Progenitor cell of endocrine pancreas (in vitro differentiated cells): ENCODE measurements around the gene SRF. TPM values are rescaled to one million over a fixed set of nuclear protein-coding genes. Genes with fewer than 3 reads are reported as not detected.
A peak's percentile ranks its signal among the peaks of the same experiment; 100 is the strongest.

ENCODE experiments used
- DNase-seq: peaks from one replicate; pipeline ENCODE4 v3.0.0; 2021; ENCODE audit warnings: low spot score; ENCODE audit not compliant: unreplicated experiment
- H3K27ac Mint-ChIP-seq: 2 replicates; pipeline ENCODE4 v1.8.0; 2021; ENCODE audit warnings: mild to moderate bottlenecking, moderate library complexity, mixed read lengths
- H3K27me3 Mint-ChIP-seq: 2 replicates; pipeline ENCODE4 v1.8.0; 2021; ENCODE audit warnings: mixed read lengths
- H3K36me3 Mint-ChIP-seq: 2 replicates; pipeline ENCODE4 v1.8.0; 2022; ENCODE audit warnings: mixed read lengths; ENCODE audit not compliant: insufficient read depth
- H3K4me1 Mint-ChIP-seq: 2 replicates; pipeline ENCODE4 v1.8.0; 2021; ENCODE audit warnings: low read depth, mixed read lengths
- H3K4me3 Mint-ChIP-seq: 2 replicates; pipeline ENCODE4 v1.8.0; 2021; ENCODE audit warnings: low read depth, mild to moderate bottlenecking, moderate library complexity, mixed read lengths
- H3K9me3 Mint-ChIP-seq: 2 replicates; pipeline ENCODE4 v1.8.0; 2021; ENCODE audit warnings: low read depth, mixed read lengths
- total RNA-seq: library from RNA; stranded (reverse); gene quantifications from 2 replicates; pipeline ENCODE4 v1.2.1, GENCODE V29; 2021
- TF ChIP-seq, protein P1 (sequence below): fragments of 200-600 bp; sonication (generic); IDR thresholded peaks from one replicate; pipeline ENCODE4 v1.5.0; 2021; ENCODE audit warnings: antibody characterized with exemption, mild to moderate bottlenecking; ENCODE audit not compliant: unreplicated experiment

SRF gene
- total RNA-seq, 1 donor from 2014 or later = 30.3 TPM

DNA sequence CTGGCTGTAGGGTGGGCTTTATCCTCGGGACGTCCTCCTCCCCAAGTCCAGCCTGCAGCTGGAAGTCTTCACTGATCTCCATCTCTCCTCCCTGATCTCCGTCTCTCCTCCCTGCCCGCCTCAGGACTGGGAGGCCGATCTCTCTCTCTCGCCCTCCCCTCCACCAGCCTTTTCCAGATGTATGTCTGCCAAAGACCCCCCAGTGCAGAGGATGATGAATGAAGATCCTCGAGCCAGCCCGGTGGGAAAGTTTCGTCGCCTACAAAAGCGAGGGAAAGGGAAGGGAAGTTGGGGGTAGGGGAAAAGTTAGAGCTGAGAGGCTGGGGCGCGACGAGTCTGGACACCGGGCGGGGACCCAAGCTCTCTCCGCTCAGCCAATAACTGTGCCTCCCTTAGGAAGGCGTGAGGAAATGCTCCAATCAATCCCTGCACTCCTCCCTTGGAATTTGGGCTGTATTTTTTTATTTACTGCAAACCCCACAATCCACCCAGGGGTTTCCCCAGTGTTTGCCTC is 595 bp upstream of the SRF start:
- TF ChIP-seq, protein P1, sequence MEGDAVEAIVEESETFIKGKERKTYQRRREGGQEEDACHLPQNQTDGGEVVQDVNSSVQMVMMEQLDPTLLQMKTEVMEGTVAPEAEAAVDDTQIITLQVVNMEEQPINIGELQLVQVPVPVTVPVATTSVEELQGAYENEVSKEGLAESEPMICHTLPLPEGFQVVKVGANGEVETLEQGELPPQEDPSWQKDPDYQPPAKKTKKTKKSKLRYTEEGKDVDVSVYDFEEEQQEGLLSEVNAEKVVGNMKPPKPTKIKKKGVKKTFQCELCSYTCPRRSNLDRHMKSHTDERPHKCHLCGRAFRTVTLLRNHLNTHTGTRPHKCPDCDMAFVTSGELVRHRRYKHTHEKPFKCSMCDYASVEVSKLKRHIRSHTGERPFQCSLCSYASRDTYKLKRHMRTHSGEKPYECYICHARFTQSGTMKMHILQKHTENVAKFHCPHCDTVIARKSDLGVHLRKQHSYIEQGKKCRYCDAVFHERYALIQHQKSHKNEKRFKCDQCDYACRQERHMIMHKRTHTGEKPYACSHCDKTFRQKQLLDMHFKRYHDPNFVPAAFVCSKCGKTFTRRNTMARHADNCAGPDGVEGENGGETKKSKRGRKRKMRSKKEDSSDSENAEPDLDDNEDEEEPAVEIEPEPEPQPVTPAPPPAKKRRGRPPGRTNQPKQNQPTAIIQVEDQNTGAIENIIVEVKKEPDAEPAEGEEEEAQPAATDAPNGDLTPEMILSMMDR = no peak
- Mint-ChIP-seq H3K27me3 (no peaks in the 10 kb centered on the region), H3K36me3 (no peaks in the 10 kb centered on the region), H3K4me3 (peak overlapping the region; percentile 80), H3K4me1 (peaks cover 31% of the 10 kb centered on the region), H3K9me3 (no peaks in the 10 kb centered on the region), H3K27ac (peak overlapping the region; percentile 99)
- no peak for DNase-seq

- Mint-ChIP-seq H3K4me1 (peaks cover 31% of the 10 kb centered on the region), H3K36me3 (peaks cover 2% of the 10 kb centered on the region), H3K9me3 (no peaks in the 10 kb centered on the region), H3K27ac (peak overlapping the region; percentile 91), H3K4me3 (peak overlapping the region; percentile 83), H3K27me3 (no peaks in the 10 kb centered on the region)
- TF ChIP-seq, protein P1 = no peak
- peak; percentile 35 for DNase-seq
Observed at GRCh38 chr6:43171707-43172103, 636 bp downstream of the SRF start.

DNA sequence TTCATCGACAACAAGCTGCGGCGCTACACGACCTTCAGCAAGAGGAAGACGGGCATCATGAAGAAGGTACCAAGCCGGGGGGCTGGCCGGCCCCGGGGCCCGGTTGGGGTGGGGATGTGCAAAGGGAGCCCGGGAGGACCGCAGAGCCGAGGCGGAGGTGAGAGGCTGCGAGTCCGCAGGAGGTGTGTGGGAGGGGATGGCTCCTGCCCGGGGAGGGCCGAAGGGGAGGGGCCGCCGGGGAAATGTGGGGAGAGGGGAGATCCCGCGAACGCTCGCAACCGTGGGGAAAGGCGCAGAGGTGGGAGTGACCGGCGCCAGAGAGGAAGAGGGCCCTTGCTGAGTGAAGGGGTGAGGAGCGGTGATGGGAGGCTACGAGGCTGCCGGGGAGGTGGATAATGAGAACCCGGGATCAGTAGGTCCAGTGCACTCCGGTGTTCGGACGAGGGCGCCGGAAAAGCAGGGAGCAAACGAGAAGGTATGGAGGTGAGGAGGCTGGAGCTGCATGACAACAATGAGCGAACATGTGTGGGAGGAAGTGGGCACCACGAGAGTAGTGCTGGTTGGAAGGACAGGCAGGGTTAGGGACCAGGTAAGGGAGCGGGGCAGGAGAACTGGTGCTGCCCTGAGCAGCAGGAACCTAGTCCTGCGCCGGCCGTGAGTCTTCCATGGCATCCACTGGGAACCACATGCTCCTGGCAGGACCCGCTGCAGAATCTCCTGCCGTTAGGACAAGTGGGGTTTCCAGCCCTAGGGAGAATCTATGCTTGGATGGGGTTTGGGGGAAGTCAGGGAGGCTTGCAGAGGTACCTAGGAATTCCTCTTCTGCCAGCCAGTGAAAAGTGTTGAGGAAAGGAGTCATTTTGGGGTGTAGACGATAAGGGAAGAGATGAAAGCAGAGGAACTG is 1.3 kb downstream of the SRF start:
- Mint-ChIP-seq H3K4me3 (peak overlapping the region; percentile 83), H3K36me3 (peaks cover 2% of the 10 kb centered on the region), H3K4me1 (peaks cover 31% of the 10 kb centered on the region), H3K27me3 (no peaks in the 10 kb centered on the region), H3K9me3 (no peaks in the 10 kb centered on the region), H3K27ac (peak overlapping the region; percentile 91)
- TF ChIP-seq, protein P1 = no peak
- peak; percentile 42 for DNase-seq

DNA sequence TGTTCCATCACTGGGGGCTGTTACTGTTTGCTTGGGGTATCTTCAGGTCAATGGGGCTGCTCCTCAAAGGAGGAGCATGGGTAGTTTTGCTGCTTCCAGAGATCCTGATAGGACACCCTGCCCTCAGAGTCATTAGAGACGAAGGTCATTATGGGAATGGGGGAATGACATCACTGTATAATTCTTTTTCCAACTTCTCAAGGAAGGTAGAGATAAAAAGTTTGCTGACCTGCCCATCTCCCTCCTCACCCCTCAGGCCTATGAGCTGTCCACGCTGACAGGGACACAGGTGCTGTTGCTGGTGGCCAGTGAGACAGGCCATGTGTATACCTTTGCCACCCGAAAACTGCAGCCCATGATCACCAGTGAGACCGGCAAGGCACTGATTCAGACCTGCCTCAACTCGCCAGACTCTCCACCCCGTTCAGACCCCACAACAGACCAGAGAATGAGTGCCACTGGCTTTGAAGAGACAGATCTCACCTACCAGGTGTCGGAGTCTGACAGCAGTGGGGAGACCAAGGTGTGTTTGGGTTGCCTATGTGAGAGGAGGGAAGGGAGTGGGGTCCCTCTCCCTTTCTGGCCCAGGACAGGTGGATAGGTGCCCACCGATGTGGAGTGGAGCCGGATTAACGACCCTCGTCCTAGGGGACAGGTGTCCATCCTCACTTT is 2.7 kb downstream of the SRF start:
- H3K4me1 Mint-ChIP-seq = peaks cover 31% of the 10 kb centered on the region
- no peak for DNase-seq
- H3K27ac Mint-ChIP-seq = peak overlapping the region; percentile 92
- H3K27me3 Mint-ChIP-seq = no peaks in the 10 kb centered on the region
- no peaks in the 10 kb centered on the region for H3K9me3 Mint-ChIP-seq
- TF ChIP-seq, protein P1 = no peak
- peaks cover 4% of the 10 kb centered on the region for H3K36me3 Mint-ChIP-seq
- peak overlapping the region; percentile 83 for H3K4me3 Mint-ChIP-seq
